ENCODE measurements around the gene CALML3. TPM values are rescaled to one million over a fixed set of nuclear protein-coding genes. Genes with fewer than 3 reads are reported as not detected.

Gene CALML3
- total RNA-seq, 1 experiment from 2014 or later = not detected

- no peaks in the 10 kb centered on the region for H3K27me3 ChIP-seq (ENCODE audit: low read length)
- H4K20me1 ChIP-seq (ENCODE audit: low read length) = no peaks in the 10 kb centered on the region
- no peaks in the 10 kb centered on the region for H3F3A ChIP-seq (ENCODE audit: low read length, unreplicated experiment)
- no peak overlapping the region for H3K4me3 ChIP-seq (ENCODE audit: low read length)
- CTCF ChIA-PET = no interaction called here
- BruUV-seq (replicated peaks) = no TSS peak
- H3K9me3 ChIP-seq (ENCODE audit: low read length) = no peaks in the 10 kb centered on the region
- no peak for ATAC-seq
- no peaks in the 10 kb centered on the region for H3K9me2 ChIP-seq (replicated peaks; ENCODE audit: low read length)
- intact Hi-C loops (cut with micrococcal nuclease) = no loop called here
- H3K9ac ChIP-seq (ENCODE audit: low read length) = no peak overlapping the region
- H3K79me2 ChIP-seq (ENCODE audit: low read length) = no peaks in the 10 kb centered on the region
- H2AFZ ChIP-seq (ENCODE audit: low read length) = no peak overlapping the region
- H3K4me1 ChIP-seq (ENCODE audit: insufficient read depth, low read length) = peaks cover 57% of the 10 kb centered on the region
- no peak overlapping the region for H3K27ac ChIP-seq (ENCODE audit: low read length)
- no peak for DNase-seq
- POLR2A ChIA-PET (ENCODE audit: unreplicated experiment) = no interaction called here
- no peaks in the 10 kb centered on the region for H3K36me3 ChIP-seq (ENCODE audit: low read depth, low read length)
- H3K4me2 ChIP-seq (ENCODE audit: low read length) = no peak overlapping the region
- no peak for TF ChIP-seq EZH2 (IDR thresholded peaks at IDR 0.05; ENCODE audit: low read length, unreplicated experiment)
- no peak for TF ChIP-seq CTCF (conservative IDR thresholded peaks at IDR 0.05; ENCODE audit: low read depth, low read length)
- TF ChIP-seq EZH2phosphoT487 (IDR thresholded peaks at IDR 0.05; ENCODE audit: borderline replicate concordance, low read length) = no peak
Observed at GRCh38 chr10:5555021-5555510, 30.3 kb downstream of the CALML3 start.

GRCh38 chr10:5555881-5556280, 31.1 kb downstream of the CALML3 start:
- TF ChIP-seq EZH2 (IDR thresholded peaks at IDR 0.05; ENCODE audit: low read length, unreplicated experiment) (no peak), CTCF (conservative IDR thresholded peaks at IDR 0.05; ENCODE audit: low read depth, low read length) (no peak), EZH2phosphoT487 (IDR thresholded peaks at IDR 0.05; ENCODE audit: borderline replicate concordance, low read length) (no peak)
- Histone ChIP-seq H3K27me3 (ENCODE audit: low read length) (no peaks in the 10 kb centered on the region), H3K4me1 (ENCODE audit: insufficient read depth, low read length) (peaks cover 57% of the 10 kb centered on the region), H3K36me3 (ENCODE audit: low read depth, low read length) (no peaks in the 10 kb centered on the region), H3K9me3 (ENCODE audit: low read length) (no peaks in the 10 kb centered on the region), H3K4me2 (ENCODE audit: low read length) (no peak overlapping the region), H3K9me2 (replicated peaks; ENCODE audit: low read length) (no peaks in the 10 kb centered on the region), H3K79me2 (ENCODE audit: low read length) (no peaks in the 10 kb centered on the region), H4K20me1 (ENCODE audit: low read length) (no peaks in the 10 kb centered on the region), H2AFZ (ENCODE audit: low read length) (no peak overlapping the region), H3F3A (ENCODE audit: low read length, unreplicated experiment) (no peaks in the 10 kb centered on the region), H3K9ac (ENCODE audit: low read length) (no peak overlapping the region), H3K4me3 (ENCODE audit: low read length) (no peak overlapping the region), H3K27ac (ENCODE audit: low read length) (no peak overlapping the region)
- ChIA-PET CTCF (no interaction called here), POLR2A (ENCODE audit: unreplicated experiment) (no interaction called here)
- no peak for ATAC-seq
- intact Hi-C loops (cut with micrococcal nuclease) = no loop called here
- DNase-seq = no peak
- no TSS peak for BruUV-seq (replicated peaks)

GRCh38 chr10:5556576-5556975, 31.8 kb downstream of the CALML3 start:
- H3K9ac ChIP-seq (ENCODE audit: low read length) = no peak overlapping the region
- no peaks in the 10 kb centered on the region for H4K20me1 ChIP-seq (ENCODE audit: low read length)
- no peaks in the 10 kb centered on the region for H3K9me2 ChIP-seq (replicated peaks; ENCODE audit: low read length)
- CTCF ChIA-PET = no interaction called here
- POLR2A ChIA-PET (ENCODE audit: unreplicated experiment) = no interaction called here
- no TSS peak for BruUV-seq (replicated peaks)
- H3K79me2 ChIP-seq (ENCODE audit: low read length) = no peaks in the 10 kb centered on the region
- ATAC-seq (no peak), DNase-seq (no peak)
- H3K36me3 ChIP-seq (ENCODE audit: low read depth, low read length) = no peaks in the 10 kb centered on the region
- intact Hi-C loops (cut with micrococcal nuclease) = no loop called here
- no peak overlapping the region for H2AFZ ChIP-seq (ENCODE audit: low read length)
- H3F3A ChIP-seq (ENCODE audit: low read length, unreplicated experiment) = no peaks in the 10 kb centered on the region
- no peak overlapping the region for H3K4me2 ChIP-seq (ENCODE audit: low read length)
- no peaks in the 10 kb centered on the region for H3K27me3 ChIP-seq (ENCODE audit: low read length)
- no peak overlapping the region for H3K4me3 ChIP-seq (ENCODE audit: low read length)
- no peak overlapping the region for H3K27ac ChIP-seq (ENCODE audit: low read length)
- peaks cover 51% of the 10 kb centered on the region for H3K4me1 ChIP-seq (ENCODE audit: insufficient read depth, low read length)
- H3K9me3 ChIP-seq (ENCODE audit: low read length) = no peaks in the 10 kb centered on the region
- no peak for TF ChIP-seq CTCF (conservative IDR thresholded peaks at IDR 0.05; ENCODE audit: low read depth, low read length)
- no peak for TF ChIP-seq EZH2phosphoT487 (IDR thresholded peaks at IDR 0.05; ENCODE audit: borderline replicate concordance, low read length)
- TF ChIP-seq EZH2 (IDR thresholded peaks at IDR 0.05; ENCODE audit: low read length, unreplicated experiment) = no peak

All from PC-3 (cell line).